ENCODE results near the gene RFX8.

RFX8 gene

DNA sequence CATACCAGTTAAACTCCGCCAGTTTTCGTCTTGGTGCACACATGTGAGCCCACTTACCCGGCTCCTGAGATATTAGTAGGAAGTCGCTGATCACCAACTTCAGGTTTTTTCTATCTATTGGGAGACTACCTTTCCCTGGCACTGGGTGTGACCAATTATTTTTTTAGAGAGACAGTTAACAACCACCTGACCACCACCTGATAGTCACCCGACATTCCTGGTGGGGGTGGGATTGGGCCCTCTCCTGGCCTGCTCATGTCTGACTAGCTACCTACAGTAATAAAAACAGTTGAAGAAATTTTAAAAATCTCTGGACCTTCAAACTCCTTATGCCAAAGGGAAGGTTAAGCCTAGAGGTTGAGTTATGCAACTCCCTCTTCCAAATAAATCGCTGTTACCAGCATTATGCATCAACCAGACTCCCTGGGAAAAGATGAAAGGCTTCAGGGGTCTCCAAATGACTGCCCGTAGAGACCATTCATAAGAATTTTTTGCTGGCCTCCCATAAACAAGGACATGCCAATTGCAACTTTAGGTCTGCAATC is 115.4 kb downstream of the RFX8 start:
- ChIA-PET POLR2A (no interaction called here), CTCF (interaction anchor here (1.9 kb wide), 1 partner anchor 10 kb away, joined by 9 read pairs; no protein-coding TSS in a partner anchor)
- TF ChIP-seq, protein P1, sequence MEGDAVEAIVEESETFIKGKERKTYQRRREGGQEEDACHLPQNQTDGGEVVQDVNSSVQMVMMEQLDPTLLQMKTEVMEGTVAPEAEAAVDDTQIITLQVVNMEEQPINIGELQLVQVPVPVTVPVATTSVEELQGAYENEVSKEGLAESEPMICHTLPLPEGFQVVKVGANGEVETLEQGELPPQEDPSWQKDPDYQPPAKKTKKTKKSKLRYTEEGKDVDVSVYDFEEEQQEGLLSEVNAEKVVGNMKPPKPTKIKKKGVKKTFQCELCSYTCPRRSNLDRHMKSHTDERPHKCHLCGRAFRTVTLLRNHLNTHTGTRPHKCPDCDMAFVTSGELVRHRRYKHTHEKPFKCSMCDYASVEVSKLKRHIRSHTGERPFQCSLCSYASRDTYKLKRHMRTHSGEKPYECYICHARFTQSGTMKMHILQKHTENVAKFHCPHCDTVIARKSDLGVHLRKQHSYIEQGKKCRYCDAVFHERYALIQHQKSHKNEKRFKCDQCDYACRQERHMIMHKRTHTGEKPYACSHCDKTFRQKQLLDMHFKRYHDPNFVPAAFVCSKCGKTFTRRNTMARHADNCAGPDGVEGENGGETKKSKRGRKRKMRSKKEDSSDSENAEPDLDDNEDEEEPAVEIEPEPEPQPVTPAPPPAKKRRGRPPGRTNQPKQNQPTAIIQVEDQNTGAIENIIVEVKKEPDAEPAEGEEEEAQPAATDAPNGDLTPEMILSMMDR (IDR thresholded peaks at IDR 0.05; ENCODE audit: insufficient read depth, low read length, missing control alignments), result no peak
- H3K4me3 ChIP-seq (ENCODE audit: low read depth, low read length), result no peak overlapping the region
- no peak for DNase-seq (ENCODE audit: low read depth, low spot score)

DNA sequence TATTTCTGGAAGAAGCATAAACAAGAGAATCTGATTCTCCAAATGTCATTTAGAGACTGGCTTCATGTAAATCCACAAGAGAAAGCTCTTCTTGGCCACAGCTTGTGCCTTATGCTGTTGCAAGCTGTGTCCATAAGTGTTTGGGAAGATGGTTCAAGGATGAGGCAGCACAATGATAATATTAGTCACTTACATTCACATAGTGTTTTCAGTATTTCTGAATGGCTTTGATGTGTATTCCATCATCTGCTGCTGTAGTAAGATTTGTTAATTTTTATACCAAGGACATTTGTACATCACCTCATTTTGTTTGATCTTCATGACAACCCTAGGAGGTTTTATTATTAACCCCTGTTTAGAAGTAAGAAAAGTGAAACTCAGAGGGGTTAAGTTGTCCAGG is 117.5 kb downstream of the RFX8 start:
- TF ChIP-seq, protein P1 (IDR thresholded peaks at IDR 0.05; ENCODE audit: insufficient read depth, low read length, missing control alignments), result no peak
- ChIA-PET CTCF (interaction anchor here (0.9 to 2.5 kb wide), 4 partner anchors 10 to 31 kb away, joined by 3 to 20 read pairs (median 3); no protein-coding TSS in a partner anchor), POLR2A (no interaction called here)
- peak; percentile 17 for DNase-seq (ENCODE audit: low read depth, low spot score)
- no peak overlapping the region for H3K4me3 ChIP-seq (ENCODE audit: low read depth, low read length)

GRCh38 chr2:101356521-101356920 is 118.4 kb downstream of the RFX8 start:
- CTCF ChIA-PET, result interaction anchor here (2.5 to 8.4 kb wide), 2 partner anchors 15 to 18 kb away, joined by 20 to 102 read pairs; no protein-coding TSS in a partner anchor
- DNase-seq (ENCODE audit: low read depth, low spot score), result no peak
- no peak overlapping the region for H3K4me3 ChIP-seq (ENCODE audit: low read depth, low read length)
- POLR2A ChIA-PET, result no interaction called here
- TF ChIP-seq, protein P1 (IDR thresholded peaks at IDR 0.05; ENCODE audit: insufficient read depth, low read length, missing control alignments), result no peak

- DNase-seq (ENCODE audit: low read depth, low spot score), result no peak
- TF ChIP-seq, protein P1 (IDR thresholded peaks at IDR 0.05; ENCODE audit: insufficient read depth, low read length, missing control alignments), result no peak
- POLR2A ChIA-PET, result no interaction called here
- no peak overlapping the region for H3K4me3 ChIP-seq (ENCODE audit: low read depth, low read length)
- CTCF ChIA-PET, result interaction anchor here (8.4 kb wide), 1 partner anchor 17 kb away, joined by 102 read pairs; no protein-coding TSS in a partner anchor
These were observed 118.9 kb downstream of the RFX8 start for GRCh38 chr2:101356055-101356454.

DNA sequence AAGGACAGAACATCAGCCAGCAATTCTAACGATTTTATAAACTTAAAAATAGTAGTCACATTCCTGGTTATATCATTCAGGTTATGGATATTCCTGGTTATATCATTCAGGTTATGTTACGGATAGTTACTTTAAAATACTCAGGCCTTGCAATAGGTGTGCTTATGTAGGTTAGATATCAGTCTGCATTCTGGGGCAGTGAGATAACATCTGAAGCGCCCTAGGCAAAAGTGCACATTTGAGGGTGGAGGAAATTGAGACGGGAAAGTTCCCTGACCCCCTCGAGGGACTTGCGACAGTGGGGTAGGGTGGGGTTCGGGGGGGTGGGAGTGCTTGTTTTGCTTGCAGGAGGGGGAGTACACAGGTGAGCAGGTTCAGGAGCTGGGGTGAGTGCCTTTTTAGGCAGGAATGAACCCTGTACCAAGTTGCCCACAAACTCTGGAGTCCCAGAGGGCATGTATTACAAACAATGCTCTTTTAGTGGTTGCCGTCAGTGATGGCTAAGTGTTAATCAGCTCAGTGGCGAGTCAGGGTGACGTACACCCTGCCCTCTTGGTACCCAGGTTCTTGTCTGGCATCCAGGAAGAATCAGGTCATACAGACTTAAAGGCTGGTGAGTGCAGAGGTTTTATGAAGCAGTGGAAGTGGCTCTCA is 119.4 kb downstream of the RFX8 start:
- POLR2A ChIA-PET, result no interaction called here

More for the DNA sequence above, 119.4 kb downstream of the RFX8 start:
- DNase-seq (ENCODE audit: low read depth, low spot score), result no peak
- TF ChIP-seq, protein P1 (IDR thresholded peaks at IDR 0.05; ENCODE audit: insufficient read depth, low read length, missing control alignments), result no peak
- no peak overlapping the region for H3K4me3 ChIP-seq (ENCODE audit: low read depth, low read length)
- CTCF ChIA-PET, result interaction anchor here (8.4 kb wide), 1 partner anchor 17 kb away, joined by 102 read pairs; no protein-coding TSS in a partner anchor
